GM12892 (cell line): Measurements from ENCODE around the gene KPNA1.
A peak's percentile ranks its signal among the peaks of the same experiment; 100 is the strongest.

Experiments
- DNase-seq: peaks from one replicate; pipeline ENCODE4 v3.0.0; 2011; ENCODE audit not compliant: insufficient read length
- FAIRE-seq: peaks from 2 replicates; lab custom pipeline; 2011; peaks lifted over from hg19 to GRCh38; lab: Jason Lieb, UNC
- POLR2A ChIP-seq: IDR thresholded peaks from 2 replicates; pipeline ENCODE4 v1.6.1; 2011; ENCODE audit warnings: low read depth, low read length, control low read depth
- POLR2AphosphoS5 ChIP-seq: IDR thresholded peaks from 2 replicates; pipeline ENCODE4 v1.6.1; 2011; ENCODE audit warnings: low read depth, low read length, control low read depth
- TAF1 ChIP-seq: IDR thresholded peaks from 2 replicates; pipeline ENCODE4 v1.6.1; 2011; ENCODE audit warnings: low read depth, mild to moderate bottlenecking, control low read depth, low read length, borderline replicate concordance

KPNA1 gene

GRCh38 chr3:122383771-122384697 is 130.7 kb downstream of the KPNA1 start, which contains the start of gene FAM162A:
Gene FAM162A, plus strand, starts transcription at chr3:122384182. Its CDS starts 84 bp downstream, at chr3:122384266.
- peak; percentile 98 for FAIRE-seq
- peak; percentile 79 for DNase-seq
- peak; percentile 59; the same call in 1 of the 2 replicates for TF ChIP-seq TAF1
- peak; percentile 73; the same call in 1 of the 2 replicates for TF ChIP-seq POLR2AphosphoS5
- TF ChIP-seq POLR2A: peak; percentile 88

GRCh38 chr3:122382888-122383666 is 131.7 kb downstream of the KPNA1 start, which contains the start of gene MIX23:
Gene MIX23, minus strand, starts transcription at chr3:122383231. Its CDS starts 7 bp downstream, at chr3:122383224.
- TF ChIP-seq POLR2A (peak; percentile 66; the same call in 1 of the 2 replicates), POLR2AphosphoS5 (no peak), TAF1 (peak; percentile 76; the same call in 1 of the 2 replicates)
- peak; percentile 51 for DNase-seq
- peak; percentile 94 for FAIRE-seq

- FAIRE-seq: no peak
- TF ChIP-seq POLR2A: no peak
- TF ChIP-seq TAF1: no peak
- TF ChIP-seq POLR2AphosphoS5: no peak
- no peak for DNase-seq
Observed at GRCh38 chr3:122377975-122378374, 136.8 kb downstream of the KPNA1 start.

GRCh38 chr3:122374034-122374433 is 140.7 kb downstream of the KPNA1 start:
- DNase-seq (no peak), FAIRE-seq (no peak)
- TF ChIP-seq TAF1 (no peak), POLR2AphosphoS5 (no peak), POLR2A (no peak)
